Activated CD4-positive, alpha-beta memory T cell treated with anti-CD3 and anti-CD28 coated beads for 36 hours (primary cell): ENCODE results near the gene HPCAL1. TPM values are rescaled to one million over a fixed set of nuclear protein-coding genes. Genes with fewer than 3 reads are reported as not detected.

ENCODE experiments used
- CTCF ChIA-PET: fragments of 350-600 bp; sonication (Branson Sonifier 250); formaldehyde crosslinking; loops from one replicate; lab custom pipeline; 2021; ENCODE audit warnings: antibody characterized with exemption, inconsistent platforms; lab: Charles Lee
- POLR2A ChIA-PET: fragments of 350-600 bp; sonication (Branson Sonifier 250); formaldehyde crosslinking; loops from one replicate; lab custom pipeline; 2021; ENCODE audit warnings: antibody characterized with exemption; lab: Charles Lee
- DNase-seq: peaks from one replicate; pipeline ENCODE4 v3.0.0-alpha.2; 2020
- H3K27ac Mint-ChIP-seq: one replicate; pipeline ENCODE4 v1.8.0; 2021; ENCODE audit warnings: mixed read lengths
- H3K27me3 Mint-ChIP-seq: one replicate; pipeline ENCODE4 v1.8.0; 2021; ENCODE audit warnings: mixed read lengths
- H3K36me3 Mint-ChIP-seq: one replicate; pipeline ENCODE4 v1.8.0; 2021; ENCODE audit warnings: mixed read lengths
- H3K4me1 Mint-ChIP-seq: one replicate; pipeline ENCODE4 v1.8.0; 2021; ENCODE audit warnings: low read depth, mixed read lengths
- H3K4me3 Mint-ChIP-seq: one replicate; pipeline ENCODE4 v1.8.0; 2021; ENCODE audit warnings: mild to moderate bottlenecking, mixed read lengths
- H3K9me3 Mint-ChIP-seq: one replicate; pipeline ENCODE4 v1.8.0; 2021; ENCODE audit warnings: mixed read lengths
- intact Hi-C: fragments of 100-400 bp; cut with micrococcal nuclease; formaldehyde crosslinking; loops from one replicate; pipeline ENCODE4 v1.15.1; 2023
- total RNA-seq, 2 experiments: library from RNA; stranded (reverse); gene quantifications; one replicate each; pipeline ENCODE4 v1.2.3, GENCODE V29; 2021

HPCAL1 gene
- total RNA-seq, 2 experiments from 2014 or later = 82.2 to 82.6 TPM

DNA sequence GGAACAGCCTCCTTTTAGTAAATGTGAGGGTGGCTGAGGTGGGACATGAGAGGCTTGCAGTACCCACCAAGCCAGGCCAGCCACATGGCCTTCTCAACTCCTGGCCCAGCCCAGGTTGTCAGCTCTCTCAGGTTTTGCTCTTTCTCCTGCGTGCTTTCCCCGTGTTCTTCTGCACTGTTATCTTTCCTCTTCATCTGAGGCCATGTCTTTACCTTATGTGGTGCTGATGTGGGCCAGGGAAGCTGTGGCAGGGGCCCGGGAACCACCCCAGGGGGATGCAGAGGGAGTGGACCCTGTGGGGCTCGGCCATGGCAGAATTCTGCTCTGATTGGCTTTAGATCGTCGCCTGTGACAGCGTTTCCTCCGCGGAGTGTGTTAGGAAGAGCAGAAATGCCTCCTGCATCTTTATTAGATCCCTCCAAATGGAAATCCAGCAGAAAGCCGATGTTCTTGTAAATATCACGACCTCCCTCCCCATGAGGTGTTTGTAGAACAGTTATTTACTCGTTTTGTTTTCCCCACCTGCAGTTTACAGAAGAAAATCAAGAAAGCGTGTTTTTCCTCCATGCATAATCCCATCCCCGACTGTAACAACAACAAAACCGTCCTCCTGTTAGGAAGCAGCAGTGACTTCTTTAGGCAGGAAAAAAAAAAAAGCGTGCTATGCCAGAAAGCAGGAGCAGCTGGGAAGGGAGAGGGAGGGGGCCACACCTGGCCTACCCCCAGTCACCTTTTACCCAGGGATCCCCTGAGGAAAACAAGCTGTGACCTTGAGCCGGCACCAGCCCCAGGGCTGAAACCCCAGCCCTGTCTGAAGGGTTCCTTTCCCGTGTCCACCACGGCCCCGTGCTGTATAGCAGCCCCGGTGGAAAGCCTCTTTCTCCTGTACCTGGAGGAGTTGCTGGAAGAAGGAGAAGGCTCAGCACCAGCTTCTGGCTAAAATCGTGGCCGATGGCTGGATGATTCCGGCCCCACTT lies 54.8 kb downstream of the HPCAL1 start:
- intact Hi-C loops = no loop called here
- ChIA-PET POLR2A (no interaction called here), CTCF (no interaction called here)
- Mint-ChIP-seq H3K36me3 (peaks cover 2% of the 10 kb centered on the region), H3K27me3 (no peaks in the 10 kb centered on the region), H3K4me3 (no peak overlapping the region), H3K27ac (no peak overlapping the region), H3K4me1 (peaks cover 38% of the 10 kb centered on the region), H3K9me3 (no peaks in the 10 kb centered on the region)
- DNase-seq = no peak

DNA sequence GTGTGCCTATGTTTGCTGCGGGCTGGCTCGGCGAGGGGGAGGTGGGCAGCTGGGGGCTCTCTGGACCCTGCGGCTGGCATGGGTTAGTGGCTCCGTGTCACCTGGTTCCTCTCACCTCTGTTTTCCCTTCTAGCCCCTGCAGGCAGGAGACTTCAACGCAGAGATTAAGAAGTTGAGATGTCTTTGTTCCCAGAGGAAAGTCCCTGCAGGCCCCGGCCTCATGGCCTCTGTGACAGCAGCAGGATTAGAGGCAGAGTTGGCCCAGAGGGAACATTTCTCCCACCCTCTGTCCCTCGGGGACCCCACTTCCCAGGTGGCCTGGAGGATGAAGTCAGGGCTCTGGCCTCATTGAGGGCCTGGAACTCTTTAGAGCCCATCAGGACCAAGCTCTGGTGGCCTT lies 56.5 kb downstream of the HPCAL1 start:
- no peak for DNase-seq
- ChIA-PET POLR2A (no interaction called here), CTCF (no interaction called here)
- H3K36me3 Mint-ChIP-seq = peaks cover 2% of the 10 kb centered on the region
- intact Hi-C loops = no loop called here
- no peak overlapping the region for H3K4me3 Mint-ChIP-seq
- peaks cover 41% of the 10 kb centered on the region for H3K4me1 Mint-ChIP-seq
- no peak overlapping the region for H3K27ac Mint-ChIP-seq
- no peaks in the 10 kb centered on the region for H3K9me3 Mint-ChIP-seq
- no peaks in the 10 kb centered on the region for H3K27me3 Mint-ChIP-seq

DNA sequence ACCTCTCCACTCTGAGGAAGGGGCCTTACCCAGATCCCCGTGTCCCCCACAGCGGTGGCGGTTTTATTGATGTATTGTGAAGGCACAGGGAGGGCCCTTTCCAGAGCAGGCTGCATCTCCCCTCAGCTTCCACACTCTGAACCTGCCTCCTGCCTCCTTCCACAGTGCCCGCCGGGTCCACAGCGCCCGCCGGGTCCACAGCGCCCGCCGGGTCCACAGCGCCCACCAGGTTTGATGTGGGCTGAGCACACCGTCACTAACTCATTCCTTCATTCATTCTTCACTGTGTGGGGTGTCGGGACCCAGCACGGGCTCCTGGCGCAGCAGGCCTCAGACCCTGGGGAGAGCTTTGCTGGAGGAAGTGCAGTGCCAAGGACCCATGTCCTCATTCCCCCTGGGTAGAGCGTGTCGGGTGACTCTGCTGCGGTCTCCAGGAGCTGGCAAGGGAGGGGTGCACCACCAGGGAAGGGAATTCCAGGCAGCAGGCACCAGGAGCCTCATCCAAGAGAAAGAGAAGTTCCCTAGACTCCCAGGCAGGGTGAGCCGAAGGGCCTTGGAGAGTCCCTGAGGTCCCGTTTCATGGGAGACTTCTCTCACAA lies 57.1 kb downstream of the HPCAL1 start:
- intact Hi-C loops = no loop called here
- POLR2A ChIA-PET = no interaction called here
- Mint-ChIP-seq H3K4me3 (no peak overlapping the region), H3K9me3 (no peaks in the 10 kb centered on the region), H3K27me3 (no peaks in the 10 kb centered on the region), H3K4me1 (peaks cover 38% of the 10 kb centered on the region), H3K27ac (no peak overlapping the region), H3K36me3 (peaks cover 1% of the 10 kb centered on the region)
- DNase-seq = no peak
- CTCF ChIA-PET = no interaction called here

DNA sequence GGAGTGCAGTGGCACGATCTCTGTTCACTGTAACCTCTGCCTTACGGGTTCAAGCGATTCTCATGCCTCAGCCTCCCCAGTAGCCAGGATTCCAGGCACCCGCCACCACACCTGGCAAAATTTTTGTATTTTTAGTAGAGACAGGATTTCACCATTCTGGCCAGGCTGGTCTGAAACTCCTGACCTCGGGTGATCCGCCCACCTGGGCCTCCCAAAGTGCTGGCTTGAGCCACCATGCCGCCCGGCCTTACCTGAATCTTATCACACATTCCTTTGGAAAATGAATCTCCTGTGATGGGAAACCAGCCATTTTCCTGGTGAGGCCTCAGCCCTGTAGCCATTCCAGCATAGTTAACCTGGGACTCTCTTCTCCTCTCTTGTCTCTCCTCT lies 57.8 kb downstream of the HPCAL1 start:
- Mint-ChIP-seq H3K27me3 (no peaks in the 10 kb centered on the region), H3K9me3 (no peaks in the 10 kb centered on the region), H3K27ac (no peak overlapping the region), H3K4me3 (no peak overlapping the region), H3K4me1 (peaks cover 37% of the 10 kb centered on the region), H3K36me3 (no peaks in the 10 kb centered on the region)
- DNase-seq = no peak
- intact Hi-C loops = no loop called here
- POLR2A ChIA-PET = no interaction called here
- CTCF ChIA-PET = no interaction called here

DNA sequence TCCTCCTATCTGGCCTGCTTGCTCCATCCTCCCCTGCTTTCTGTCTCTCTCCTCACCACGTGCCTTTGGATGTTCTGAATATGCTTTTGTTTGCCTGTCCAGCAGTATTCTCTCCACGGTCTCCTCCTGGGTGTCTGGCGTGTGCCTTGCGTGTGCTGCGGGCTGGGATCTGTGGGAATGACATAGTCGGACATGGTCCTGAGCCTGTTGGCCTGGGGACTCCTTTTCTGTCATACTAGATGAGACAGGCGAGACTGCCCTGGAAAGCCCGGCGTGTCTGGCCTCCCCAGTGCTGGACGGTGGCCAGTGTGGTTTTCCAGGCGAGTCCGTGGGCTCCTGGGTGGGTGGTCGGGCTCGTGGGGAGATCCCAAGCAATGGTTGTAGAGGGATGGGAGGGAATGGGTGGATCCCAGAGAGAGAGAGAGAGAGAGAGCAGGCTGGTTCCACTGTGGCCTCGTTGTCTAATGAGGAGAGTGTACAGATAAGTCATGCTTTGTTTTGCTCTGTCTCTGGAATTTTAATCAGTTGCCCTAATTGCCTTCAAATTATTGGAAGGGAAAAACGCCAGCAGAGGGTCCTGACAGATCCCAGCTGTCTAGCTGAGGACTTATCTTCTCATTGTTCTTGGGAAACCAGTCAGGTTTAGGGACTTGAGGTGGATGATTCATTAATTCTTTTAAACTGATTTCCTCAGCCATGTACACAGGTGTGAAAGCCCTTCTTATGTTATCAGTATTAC lies 58.3 kb downstream of the HPCAL1 start:
- Mint-ChIP-seq H3K36me3 (no peaks in the 10 kb centered on the region), H3K27ac (no peak overlapping the region), H3K27me3 (no peaks in the 10 kb centered on the region), H3K9me3 (no peaks in the 10 kb centered on the region), H3K4me1 (peaks cover 35% of the 10 kb centered on the region), H3K4me3 (no peak overlapping the region)
- ChIA-PET CTCF (interaction anchor here (1.5 kb wide), 1 partner anchor 8 kb away, joined by 4 read pairs; no protein-coding TSS in a partner anchor), POLR2A (interaction anchor here (0.9 to 1.2 kb wide), 2 partner anchors 29 to 39 kb away, joined by 3 to 5 read pairs; no protein-coding TSS in a partner anchor)
- no peak for DNase-seq
- intact Hi-C loops = no loop called here

DNA sequence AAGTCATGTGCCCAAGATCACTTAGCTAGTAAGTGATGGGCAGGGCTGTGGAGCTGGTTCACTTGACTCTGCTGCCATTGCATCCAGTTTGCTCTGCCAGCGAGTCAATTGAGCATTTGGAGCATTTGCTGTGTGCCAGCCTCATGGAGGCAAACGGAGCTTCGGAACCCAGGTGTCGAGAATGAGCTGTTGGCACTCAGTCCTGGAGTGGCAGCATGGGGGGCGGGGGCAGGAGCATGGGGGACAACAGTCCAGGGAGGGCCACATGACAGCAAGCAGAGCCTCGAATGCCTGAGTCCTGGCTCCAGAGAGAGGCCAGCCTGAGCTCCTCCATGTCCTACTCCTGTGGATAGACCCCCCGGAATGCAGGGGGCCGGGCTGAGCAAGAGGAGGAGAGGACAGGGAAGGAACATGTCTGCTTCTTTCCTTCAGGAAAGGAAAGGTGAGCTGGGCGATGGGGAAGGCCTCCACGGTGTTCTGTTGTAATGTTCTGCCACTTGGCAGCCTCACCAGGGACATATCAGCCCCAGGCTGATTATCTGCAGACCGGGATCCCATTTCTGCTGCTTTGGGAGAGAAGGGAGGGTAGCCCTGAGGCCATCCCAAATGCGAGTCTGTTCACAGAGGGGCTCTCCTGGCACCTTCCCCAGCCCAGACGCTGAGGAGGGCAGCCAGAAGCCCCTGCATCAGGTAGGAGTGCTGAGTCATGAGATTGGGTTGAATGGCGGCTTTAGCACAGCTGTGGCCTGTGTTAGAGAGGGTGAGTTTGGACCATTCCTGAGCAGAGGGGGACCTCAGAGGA lies 59.6 kb downstream of the HPCAL1 start:
- ChIA-PET POLR2A (interaction anchor here (0.9 to 1.2 kb wide), 4 partner anchors 30 to 57 kb away, joined by 3 to 5 read pairs (median 4); no protein-coding TSS in a partner anchor), CTCF (interaction anchor here (1.5 kb wide), 1 partner anchor 10 kb away, joined by 4 read pairs; no protein-coding TSS in a partner anchor)
- Mint-ChIP-seq H3K9me3 (no peaks in the 10 kb centered on the region), H3K36me3 (no peaks in the 10 kb centered on the region), H3K4me3 (no peak overlapping the region), H3K27me3 (no peaks in the 10 kb centered on the region), H3K4me1 (peaks cover 35% of the 10 kb centered on the region), H3K27ac (no peak overlapping the region)
- no peak for DNase-seq
- intact Hi-C loops = no loop called here

DNA sequence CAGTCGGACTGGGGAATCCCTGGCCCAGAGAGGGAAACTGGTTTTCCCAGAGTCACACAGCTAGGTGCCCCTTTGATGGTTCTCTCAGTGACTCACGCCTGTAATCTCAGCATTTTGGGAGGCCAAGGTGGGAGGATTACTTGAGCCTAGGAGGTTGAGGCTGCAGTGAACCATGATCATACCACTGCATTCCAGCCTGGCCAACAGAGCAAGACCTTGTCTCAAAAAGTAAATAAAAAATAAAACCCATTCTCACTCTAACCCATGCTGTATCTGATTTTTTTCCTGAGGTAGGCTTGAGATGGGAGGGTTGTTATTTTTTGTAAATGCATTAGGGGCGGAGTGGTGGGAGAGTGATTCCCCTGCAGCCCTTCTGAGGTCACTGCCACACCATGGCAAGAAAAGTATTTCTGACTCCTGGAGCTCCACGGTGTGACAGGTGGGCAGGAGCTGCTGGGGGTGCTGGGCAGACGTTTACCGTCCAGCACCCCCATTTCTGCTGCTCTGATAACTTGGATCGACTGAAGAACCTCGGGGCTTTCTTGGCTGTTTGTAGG lies 60.3 kb downstream of the HPCAL1 start:
- ChIA-PET POLR2A (no interaction called here), CTCF (interaction anchor here (0.9 to 1.5 kb wide), 2 partner anchors 10 to 290 kb away, joined by 4 read pairs; no protein-coding TSS in a partner anchor)
- no peak for DNase-seq
- intact Hi-C loops = no loop called here
- peaks cover 41% of the 10 kb centered on the region for H3K4me1 Mint-ChIP-seq
- H3K36me3 Mint-ChIP-seq = no peaks in the 10 kb centered on the region
- no peaks in the 10 kb centered on the region for H3K9me3 Mint-ChIP-seq
- no peak overlapping the region for H3K27ac Mint-ChIP-seq
- no peaks in the 10 kb centered on the region for H3K27me3 Mint-ChIP-seq
- H3K4me3 Mint-ChIP-seq = no peak overlapping the region

DNA sequence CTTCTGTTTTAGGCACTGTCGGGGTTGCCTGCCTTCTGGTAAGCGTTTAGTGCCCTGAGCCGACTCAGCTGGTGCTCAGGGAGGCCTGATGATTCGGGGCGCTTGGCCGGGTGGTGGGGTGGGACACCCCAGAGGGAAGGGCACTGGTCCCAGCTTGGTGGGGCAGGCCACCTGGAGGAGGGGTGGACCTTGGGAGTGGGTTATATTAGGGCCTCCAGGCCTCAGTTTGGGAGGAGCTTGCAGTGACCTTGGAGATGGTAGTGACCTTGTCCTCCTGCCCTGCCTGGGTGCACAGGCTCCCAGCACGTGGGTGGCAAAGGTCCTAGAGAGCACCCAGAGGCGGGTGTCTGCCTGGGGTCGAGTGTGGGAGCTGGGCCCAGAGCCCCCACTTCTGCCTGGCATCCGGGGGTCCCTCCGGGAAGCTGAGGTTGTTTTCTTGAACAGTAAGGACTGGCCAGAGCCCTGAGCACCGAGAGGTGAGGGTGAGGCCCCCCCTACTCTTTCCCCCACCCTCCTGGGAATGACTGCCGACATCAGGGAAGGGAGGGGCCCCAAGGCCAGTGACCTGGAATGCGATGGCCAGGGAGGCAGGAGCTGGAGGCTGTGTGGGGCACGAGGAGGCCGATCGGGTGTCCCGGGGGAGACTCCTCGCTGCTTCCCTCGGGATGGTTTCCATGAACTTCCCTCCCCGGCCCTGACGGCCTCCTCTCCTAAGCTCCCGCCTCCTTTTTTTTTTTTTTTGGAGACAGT lies 61.3 kb downstream of the HPCAL1 start:
- no peak overlapping the region for H3K4me3 Mint-ChIP-seq

DNA sequence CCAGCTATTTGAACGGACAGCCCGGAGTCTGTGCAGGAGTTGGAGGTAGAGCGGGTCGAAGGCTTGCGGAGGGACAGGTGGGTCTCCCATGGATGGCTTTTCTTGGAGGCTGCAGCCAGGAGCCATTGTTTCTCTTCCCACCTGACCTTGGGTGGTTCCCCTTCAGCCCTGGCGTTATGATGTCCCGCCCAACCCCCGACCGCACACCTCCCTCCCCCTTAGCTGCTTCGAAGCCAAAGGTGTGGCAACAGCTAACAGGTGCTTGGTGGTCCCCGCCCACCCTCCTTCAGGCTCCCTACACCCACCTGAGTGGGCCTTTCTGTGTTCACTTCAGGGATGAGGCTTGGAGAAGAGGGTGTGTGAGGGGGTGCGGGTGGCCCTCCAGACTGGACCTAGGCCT lies 62.7 kb downstream of the HPCAL1 start:
- H3K9me3 Mint-ChIP-seq = no peaks in the 10 kb centered on the region
- CTCF ChIA-PET = interaction anchor here (1.5 kb wide), 1 partner anchor 70 kb away, joined by 3 read pairs; no protein-coding TSS in a partner anchor
- peaks cover 48% of the 10 kb centered on the region for H3K4me1 Mint-ChIP-seq
- H3K27ac Mint-ChIP-seq = no peak overlapping the region
- intact Hi-C loops = no loop called here
- H3K36me3 Mint-ChIP-seq = no peaks in the 10 kb centered on the region
- H3K27me3 Mint-ChIP-seq = no peaks in the 10 kb centered on the region
- POLR2A ChIA-PET = interaction anchor here (0.5 kb wide), 1 partner anchor 44 kb away, joined by 3 read pairs; no protein-coding TSS in a partner anchor
- H3K4me3 Mint-ChIP-seq = no peak overlapping the region
- DNase-seq = no peak

More for the DNA sequence above, 61.3 kb downstream of the HPCAL1 start:
- DNase-seq = no peak
- intact Hi-C loops = no loop called here
- H3K36me3 Mint-ChIP-seq = no peaks in the 10 kb centered on the region
- no peaks in the 10 kb centered on the region for H3K27me3 Mint-ChIP-seq
- ChIA-PET CTCF (no interaction called here), POLR2A (interaction anchor here (1.0 kb wide), 1 partner anchor 14 kb away, joined by 5 read pairs; no protein-coding TSS in a partner anchor)
- H3K27ac Mint-ChIP-seq = no peak overlapping the region
- H3K4me1 Mint-ChIP-seq = peaks cover 47% of the 10 kb centered on the region
- H3K9me3 Mint-ChIP-seq = no peaks in the 10 kb centered on the region

DNA sequence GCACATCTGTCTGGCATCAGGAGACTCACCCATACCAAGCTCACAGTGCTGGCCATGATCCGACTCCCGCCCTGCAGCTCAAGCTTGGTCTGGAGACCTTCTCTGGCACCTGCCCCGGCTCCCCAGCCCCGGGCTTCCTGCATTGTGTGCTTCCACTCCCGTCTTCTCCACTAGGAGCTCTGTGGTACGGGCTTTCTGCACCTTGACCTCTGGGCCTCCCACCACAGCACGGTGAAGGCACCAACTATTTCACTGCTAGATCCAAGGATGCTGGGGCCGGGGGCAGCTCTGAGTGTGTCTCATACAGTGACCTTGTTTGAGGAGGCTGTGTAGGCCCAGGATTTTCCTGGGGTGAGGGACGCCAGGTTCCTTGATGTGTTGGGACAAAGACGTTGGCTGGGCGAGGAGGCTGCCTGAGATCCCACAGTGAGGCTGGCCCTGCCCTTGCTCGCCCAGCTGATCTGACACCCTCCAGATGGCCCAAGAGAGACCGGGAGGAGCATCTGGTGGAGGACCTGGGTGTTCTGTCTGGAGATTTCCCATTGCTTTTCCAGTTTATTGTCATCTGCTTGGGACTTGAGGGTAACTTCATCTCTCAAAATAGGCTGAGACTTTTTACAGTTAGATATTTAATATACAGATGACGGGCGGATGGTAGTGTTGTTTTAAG lies 64.0 kb downstream of the HPCAL1 start:
- intact Hi-C loops = no loop called here
- Mint-ChIP-seq H3K4me1 (peaks cover 41% of the 10 kb centered on the region), H3K4me3 (no peak overlapping the region), H3K36me3 (no peaks in the 10 kb centered on the region), H3K27me3 (no peaks in the 10 kb centered on the region), H3K27ac (peak overlapping the region; percentile 1), H3K9me3 (no peaks in the 10 kb centered on the region)
- CTCF ChIA-PET = interaction anchor here (0.9 to 1.2 kb wide), 2 partner anchors 42 to 187 kb away, joined by 3 to 9 read pairs; no protein-coding TSS in a partner anchor
- no peak for DNase-seq
- POLR2A ChIA-PET = no interaction called here
